OCI-LY3 (cell line): Measurements from ENCODE around the gene KLK7.

Source experiments
- H2AFZ ChIP-seq: fragments of 200-600, 300-600 bp; shearing (Covaris generic); 2 replicates; pipeline ENCODE4 v1.6.0; 2014; ENCODE audit warnings: antibody characterized with exemption, low read depth, low read length
- H3K27ac ChIP-seq: fragments of 200-600, 300-600 bp; sonication (generic); 2 replicates; pipeline ENCODE4 v1.5.1; 2014; ENCODE audit warnings: mild to moderate bottlenecking, low read length, moderate library complexity, mixed read lengths
- H3K27me3 ChIP-seq: fragments of 200-600, 300-600 bp; sonication (generic); 2 replicates; pipeline ENCODE4 v1.6.1; 2014; ENCODE audit warnings: low read depth, low read length, mixed read lengths
- H3K36me3 ChIP-seq: fragments of 200-600, 300-600 bp; sonication (generic); replicated peaks from 2 replicates; pipeline ENCODE3; 2014; ENCODE audit warnings: low read depth, low read length, mixed read lengths
- H3K4me1 ChIP-seq: fragments of 300-600, 200-600 bp; sonication (generic); 2 replicates; pipeline ENCODE4 v1.6.1; 2014; ENCODE audit warnings: low read length, mixed read lengths
- H3K4me2 ChIP-seq: fragments of 200-600, 300-600 bp; sonication (generic); 2 replicates; pipeline ENCODE4 v1.6.1; 2014; ENCODE audit warnings: low read length, mixed read lengths
- H3K4me3 ChIP-seq: fragments of 300-600, 200-600 bp; sonication (generic); 2 replicates; pipeline ENCODE4 v1.5.1; 2014; ENCODE audit warnings: antibody characterized with exemption, mild to moderate bottlenecking, low read length, moderate library complexity
- H3K79me2 ChIP-seq: fragments of 300-600, 200-600 bp; shearing (Covaris generic); 2 replicates; pipeline ENCODE4 v1.6.1; 2014; ENCODE audit warnings: mild to moderate bottlenecking, low read length, mixed read lengths
- H3K9ac ChIP-seq: fragments of 300-600, 200-600 bp; shearing (Covaris generic); 2 replicates; pipeline ENCODE4 v1.6.0; 2014; ENCODE audit warnings: mild to moderate bottlenecking, low read length, moderate library complexity
- H3K9me3 ChIP-seq: fragments of 200-600, 300-600 bp; shearing (Covaris generic); 2 replicates; pipeline ENCODE4 v1.6.1; 2014; ENCODE audit warnings: low read length, mixed read lengths; ENCODE audit not compliant: insufficient read depth
- H4K20me1 ChIP-seq: fragments of 200-600, 300-600 bp; sonication (generic); 2 replicates; pipeline ENCODE4 v1.6.1; 2016; ENCODE audit warnings: low read length, mixed read lengths; ENCODE audit not compliant: insufficient read depth
- CTCF ChIP-seq: fragments of 200-600, 300-600 bp; sonication (generic); IDR thresholded peaks from 2 replicates; pipeline ENCODE4 v1.5.1; 2014; ENCODE audit warnings: antibody characterized with exemption, low read length, low read depth
- EZH2phosphoT487 ChIP-seq: fragments of 200-600 bp; shearing (Covaris generic); IDR thresholded peaks from 2 replicates; pipeline ENCODE4 v1.6.1; 2018; ENCODE audit warnings: antibody characterized with exemption, mixed run types, low read depth

The KLK7 gene

DNA sequence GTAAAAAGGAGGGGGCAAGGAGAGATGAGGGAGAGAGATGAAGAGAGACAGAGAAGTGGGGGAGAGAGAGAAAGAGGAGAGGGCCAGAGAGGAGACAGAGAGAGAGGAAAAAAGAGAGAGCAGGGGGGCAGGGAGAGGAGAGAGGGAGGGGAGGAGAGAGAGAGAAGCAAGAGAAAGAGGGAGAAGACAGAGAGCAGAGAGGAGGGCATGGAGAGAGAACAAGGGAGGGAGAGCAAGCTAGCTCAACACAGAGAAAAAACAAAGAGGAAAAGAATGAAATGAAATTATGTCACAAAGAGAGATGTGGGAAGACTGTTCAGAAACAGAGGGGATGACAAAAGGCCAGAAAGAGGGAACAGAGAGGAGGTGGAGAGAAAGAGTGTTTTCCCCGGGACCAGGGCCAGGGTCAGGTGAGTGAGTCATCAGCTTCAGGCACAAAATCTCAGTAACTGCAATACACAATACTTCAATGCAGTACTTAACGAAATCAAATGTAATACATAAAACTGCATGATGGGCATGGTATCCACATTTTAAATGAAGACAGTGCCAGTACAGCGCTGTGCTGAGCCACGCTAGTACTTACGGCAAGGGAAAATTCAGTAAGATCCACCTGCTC, 4.8 kb downstream of the KLK7 start:
- Histone ChIP-seq H3K4me1 (no peaks in the 10 kb centered on the region), H3K9ac (no peak overlapping the region), H3K27me3 (peaks cover 35% of the 10 kb centered on the region), H3K36me3 (no peaks in the 10 kb centered on the region), H3K27ac (no peak overlapping the region), H3K79me2 (no peaks in the 10 kb centered on the region), H3K9me3 (no peaks in the 10 kb centered on the region), H4K20me1 (no peaks in the 10 kb centered on the region), H2AFZ (no peak overlapping the region), H3K4me2 (no peak overlapping the region), H3K4me3 (no peak overlapping the region)
- TF ChIP-seq EZH2phosphoT487 (no peak), CTCF (no peak)

DNA sequence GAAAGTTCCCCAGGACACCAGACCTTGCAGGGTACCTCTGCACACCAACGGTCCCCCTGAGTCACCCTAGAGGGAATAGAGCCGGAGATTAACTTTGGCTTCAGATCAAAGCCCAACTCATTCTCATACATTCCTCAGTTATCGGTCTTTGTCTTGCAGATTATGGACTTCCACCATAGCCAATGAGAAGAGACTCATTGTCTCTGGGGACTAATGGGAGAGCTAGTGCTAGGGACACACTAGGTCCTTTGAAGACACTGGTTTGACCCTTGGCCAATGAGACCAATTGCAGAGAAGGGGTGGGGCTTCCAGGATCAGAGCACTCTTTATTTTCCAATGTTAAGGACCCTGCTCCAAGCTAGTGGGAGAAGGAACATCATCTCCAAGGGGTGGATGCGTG, 6.1 kb downstream of the KLK7 start:
- Histone ChIP-seq H3K36me3 (no peaks in the 10 kb centered on the region), H4K20me1 (no peaks in the 10 kb centered on the region), H3K4me2 (no peak overlapping the region), H3K27me3 (peaks cover 40% of the 10 kb centered on the region), H3K79me2 (no peaks in the 10 kb centered on the region), H3K4me1 (no peaks in the 10 kb centered on the region), H3K27ac (no peak overlapping the region), H2AFZ (no peak overlapping the region), H3K9me3 (no peaks in the 10 kb centered on the region), H3K9ac (no peak overlapping the region), H3K4me3 (no peak overlapping the region)
- TF ChIP-seq CTCF (no peak), EZH2phosphoT487 (no peak)

DNA sequence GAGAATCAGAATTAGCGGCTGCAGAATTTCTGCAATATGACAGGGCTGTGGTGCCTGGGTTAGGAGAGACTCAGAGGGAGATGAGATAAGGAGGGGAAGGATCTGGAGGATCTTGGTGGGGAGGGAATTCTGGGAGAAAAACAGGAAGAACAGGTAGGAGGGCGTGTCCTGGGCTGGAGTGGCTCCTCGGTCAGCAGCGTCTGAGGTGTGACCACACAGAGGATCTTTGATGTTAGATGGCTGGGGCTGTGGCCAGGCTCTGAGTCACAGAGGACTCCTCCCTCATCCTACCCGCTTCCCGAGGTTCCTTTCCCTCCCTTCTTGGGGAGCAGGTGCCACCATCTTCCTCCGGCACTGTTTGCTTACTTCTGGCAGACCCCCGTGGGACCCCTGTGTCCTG, 8.0 kb downstream of the KLK7 start:
- no peak overlapping the region for H3K4me2 ChIP-seq

More for the DNA sequence above, 8.0 kb downstream of the KLK7 start:
- no peak overlapping the region for H2AFZ ChIP-seq
- no peaks in the 10 kb centered on the region for H3K36me3 ChIP-seq
- H3K4me3 ChIP-seq, result no peak overlapping the region
- TF ChIP-seq EZH2phosphoT487 (no peak), CTCF (no peak)
- no peaks in the 10 kb centered on the region for H4K20me1 ChIP-seq
- H3K4me1 ChIP-seq, result no peaks in the 10 kb centered on the region
- H3K9ac ChIP-seq, result no peak overlapping the region
- peaks cover 40% of the 10 kb centered on the region for H3K27me3 ChIP-seq
- no peaks in the 10 kb centered on the region for H3K9me3 ChIP-seq
- no peaks in the 10 kb centered on the region for H3K79me2 ChIP-seq
- no peak overlapping the region for H3K27ac ChIP-seq
